BJ (cell line): ENCODE results near the gene ZFHX2. TPM values are rescaled to one million over a fixed set of nuclear protein-coding genes. Genes with fewer than 3 reads are reported as not detected.

ENCODE experiments used
- CTCF ChIA-PET: fragments of 350-600 bp; formaldehyde crosslinking; extraction: SDS; loops from one replicate; lab custom pipeline; 2021; ENCODE audit warnings: antibody characterized with exemption, inconsistent platforms; lab: Yijun Ruan, JAX
- POLR2A ChIA-PET: fragments of 300-600 bp; sonication (Branson Sonifier 250); formaldehyde crosslinking; extraction: SDS; loops from one replicate; lab custom pipeline; 2021; ENCODE audit warnings: antibody characterized with exemption; lab: Charles Lee
- DNase-seq: peaks from one replicate; pipeline ENCODE4 v3.0.0-alpha.2; 2011; ENCODE audit warnings: low read depth
- H3K27me3 ChIP-seq: 2 replicates; pipeline ENCODE4 v1.6.0; 2011; ENCODE audit warnings: low read length; ENCODE audit not compliant: control insufficient read depth, insufficient read depth
- H3K36me3 ChIP-seq: 2 replicates; pipeline ENCODE4 v1.5.1; 2011; ENCODE audit warnings: low read length; ENCODE audit not compliant: control insufficient read depth, insufficient read depth
- H3K4me3 ChIP-seq: 2 replicates; pipeline ENCODE4 v1.5.1; 2011; ENCODE audit warnings: low read depth, mild to moderate bottlenecking, control low read depth, low read length
- CTCF ChIP-seq: IDR thresholded peaks from 2 replicates; pipeline ENCODE4 v1.5.1; 2011; ENCODE audit warnings: low read depth, mild to moderate bottlenecking, control low read depth, inconsistent platforms, low read length, moderate library complexity; ENCODE audit not compliant: insufficient read depth
- polyA plus RNA-seq: library from polyadenylated mRNA; depleted of rRNA; stranded (reverse); fragments of >200 nt; gene quantifications from 2 replicates; pipeline ENCODE4 v1.2.3, GENCODE V29; 2011

Gene ZFHX2
- polyA plus RNA-seq, 1 experiment, result 0.28 TPM

- no peak overlapping the region for H3K4me3 ChIP-seq
- H3K36me3 ChIP-seq, result peaks cover 1% of the 10 kb centered on the region; the same call in 1 of the 2 replicates
- ChIA-PET CTCF (interaction anchor here (2.2 kb wide), 1 partner anchor 15 kb away, joined by 8 read pairs; no protein-coding TSS in a partner anchor), POLR2A (no interaction called here)
- no peak for DNase-seq
- no peak for TF ChIP-seq CTCF
- no peaks in the 10 kb centered on the region for H3K27me3 ChIP-seq
Observed at GRCh38 chr14:23523229-23524016, 28.1 kb downstream of the ZFHX2 start.

GRCh38 chr14:23522643-23523198 is 28.8 kb downstream of the ZFHX2 start:
- ChIA-PET CTCF (interaction anchor here (2.2 kb wide), 1 partner anchor 16 kb away, joined by 8 read pairs; no protein-coding TSS in a partner anchor), POLR2A (no interaction called here)
- no peak for TF ChIP-seq CTCF
- Histone ChIP-seq H3K4me3 (no peak overlapping the region), H3K36me3 (peaks cover 1% of the 10 kb centered on the region; the same call in 1 of the 2 replicates), H3K27me3 (no peaks in the 10 kb centered on the region)
- no peak for DNase-seq

GRCh38 chr14:23521785-23522640 is 29.6 kb downstream of the ZFHX2 start:
- no peak overlapping the region for H3K4me3 ChIP-seq
- H3K27me3 ChIP-seq, result no peaks in the 10 kb centered on the region
- no peak for TF ChIP-seq CTCF
- H3K36me3 ChIP-seq, result peaks cover 1% of the 10 kb centered on the region; the same call in 1 of the 2 replicates
- ChIA-PET POLR2A (no interaction called here), CTCF (interaction anchor here (1.2 to 2.2 kb wide), 2 partner anchors 9 to 17 kb away, joined by 5 to 8 read pairs; no protein-coding TSS in a partner anchor)
- DNase-seq, result no peak

GRCh38 chr14:23520899-23521533 is 30.5 kb downstream of the ZFHX2 start:
- no peak for DNase-seq
- no peaks in the 10 kb centered on the region for H3K36me3 ChIP-seq
- H3K4me3 ChIP-seq, result no peak overlapping the region
- ChIA-PET POLR2A (no interaction called here), CTCF (interaction anchor here (1.2 to 2.2 kb wide), 3 partner anchors 10 to 39 kb away, joined by 4 to 8 read pairs (median 5); no protein-coding TSS in a partner anchor)
- TF ChIP-seq CTCF, result no peak
- no peaks in the 10 kb centered on the region for H3K27me3 ChIP-seq
